K562 (cell line): ENCODE measurements around the gene SZT2. TPM values are rescaled to one million over a fixed set of nuclear protein-coding genes. Genes with fewer than 3 reads are reported as not detected.

Experiments
- CBX1 ChIP-seq: sonication (generic); IDR thresholded peaks from 2 replicates; pipeline ENCODE4 v1.6.1; 2016; ENCODE audit warnings: antibody characterized with exemption, low read depth, mild to moderate bottlenecking
- CHAMP1 ChIP-seq: fragments of 450-650 bp; IDR thresholded peaks from 2 replicates; pipeline ENCODE4 v1.6.1; 2016; ENCODE audit warnings: mild to moderate bottlenecking
- DPF2 ChIP-seq: fragments of 450-650 bp; IDR thresholded peaks from 2 replicates; pipeline ENCODE4 v1.6.1; 2016
- GATAD2A ChIP-seq: fragments of 450-650 bp; IDR thresholded peaks from 2 replicates; pipeline ENCODE4 v1.6.1; 2017
- LEF1 ChIP-seq: fragments of 450-650 bp; IDR thresholded peaks from 2 replicates; pipeline ENCODE4 v1.6.1; 2016; ENCODE audit warnings: mild to moderate bottlenecking
- MECOM ChIP-seq: fragments of 250-450 bp; sonication (Bioruptor Pico); IDR thresholded peaks from 2 replicates; pipeline ENCODE4 v1.8.0; 2022; ENCODE audit warnings: inconsistent platforms
- PHB2 ChIP-seq: fragments of 450-650 bp; IDR thresholded peaks from 2 replicates; pipeline ENCODE4 v1.6.1; 2017; ENCODE audit warnings: low read depth
- SFPQ ChIP-seq: fragments of 200-400 bp; formaldehyde crosslinking; IDR thresholded peaks from 2 replicates; pipeline ENCODE4 v1.6.1; 2017; ENCODE audit warnings: mild to moderate bottlenecking, low read depth, low read length, moderate library complexity
- ZBTB2 ChIP-seq: fragments of 450-650 bp; IDR thresholded peaks from 2 replicates; pipeline ENCODE4 v1.6.1; 2016; ENCODE audit warnings: antibody characterized with exemption
- ZNF23 ChIP-seq: fragments of 250-450 bp; sonication (Bioruptor Pico); IDR thresholded peaks from 2 replicates; pipeline ENCODE4 v1.4.0; 2020; ENCODE audit warnings: mild to moderate bottlenecking
- ZNF277 ChIP-seq: fragments of 250-450 bp; sonication (Bioruptor Pico); IDR thresholded peaks from 2 replicates; pipeline ENCODE4 v1.8.0; 2022; ENCODE audit warnings: inconsistent platforms, mild to moderate bottlenecking, moderate library complexity, borderline replicate concordance
- ZNF407 ChIP-seq: fragments of 450-650 bp; IDR thresholded peaks from 2 replicates; pipeline ENCODE4 v1.6.1; 2016; ENCODE audit warnings: low read depth
- polyA plus RNA-seq, 8 experiments: library from polyadenylated mRNA; depleted of rRNA in 4 of 8; stranded (reverse) in 5 of 8; unstranded in 3 of 8; fragments of >200 nt; fragmentation: Nextera tagmentation in 2 of 8; fragmentation: Illumina TruSeq in 1 of 8; extraction: Ambion mirVana in 2 of 8; extraction: Trizol in 1 of 8; gene quantifications; 2 replicates each; pipeline versions ENCODE4 v1.2.1 to v1.2.3, GENCODE V29; 2011 to 2014; ENCODE audit warnings: inconsistent platforms in 1 of 8, missing spikeins in 1 of 8
- total RNA-seq, 7 experiments: library from RNA; depleted of rRNA in 6 of 7; stranded (reverse); fragments of >200 nt in 6 of 7; fragmentation: Illumina TruSeq in 2 of 7; extraction: Trizol in 2 of 7; gene quantifications; 2 replicates each; pipeline versions ENCODE4 v1.2.1 to v1.2.3, GENCODE V29; 2011 to 2021; ENCODE audit warnings: low replicate concordance in 1 of 7

SZT2 gene
- total and polyA plus RNA-seq, 9 of the 15 experiments (the other 6 are each of a cell fraction or from before 2014, with no cell fraction given) = 0.88 to 31.0 (median 12.8) TPM

- TF ChIP-seq LEF1 (no peak), SFPQ (no peak), ZNF407 (no peak), GATAD2A (no peak), PHB2 (peak; percentile 79), CBX1 (no peak), ZNF277 (CRISPR knock-in tag) (no peak), DPF2 (0 out of 2 replicates have a peak, but pooled peaks have one; percentile 48), MECOM (CRISPR knock-in tag) (0 out of 2 replicates have a peak, but pooled peaks have one; percentile 58), ZBTB2 (peak; percentile 26; the same call in 1 of the 2 replicates), ZNF23 (CRISPR knock-in tag) (no peak), CHAMP1 (no peak)
These were observed 12.6 kb downstream of the SZT2 start (continued) for GRCh38 chr1:43402089-43402865.
